Esophagus mucosa (tissue), 1 donor: ENCODE results near the gene PRCP. TPM values are rescaled to one million over a fixed set of nuclear protein-coding genes. Genes with fewer than 3 reads are reported as not detected.

ENCODE experiments used
- ATAC-seq: fragments of 200-7000 bp; cut with Tn5 transposase; one replicate; pipeline ENCODE4 v1.9.1; 2020
- total RNA-seq: library from RNA; stranded (reverse); gene quantifications from one replicate; pipeline ENCODE4 v1.2.4, GENCODE V29; 2023
- donor health status: DM: yes; HTN: yes; CAD: no.

The PRCP gene
- total RNA-seq, 1 donor from 2014 or later, result 48.5 TPM

DNA sequence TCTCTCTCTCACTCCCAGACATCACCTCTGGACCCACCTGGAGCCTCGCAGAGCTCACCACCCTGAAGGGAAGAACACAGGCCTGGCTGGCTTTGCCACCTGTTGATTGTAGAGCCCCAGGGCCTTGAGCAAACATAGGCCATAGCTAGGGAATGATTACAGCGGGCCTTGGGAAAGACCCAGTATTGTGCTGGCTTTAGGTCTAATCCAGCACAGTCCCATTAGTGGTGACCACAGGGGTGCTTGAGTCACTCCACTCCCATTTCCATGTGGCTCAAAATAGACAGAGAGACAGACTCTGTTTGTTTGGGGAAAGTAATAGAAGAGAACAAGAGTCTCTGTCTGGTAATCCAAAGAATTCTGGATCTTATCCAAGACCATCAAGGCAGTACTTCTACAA lies 123.9 kb downstream of the PRCP start:
- ATAC-seq, result no peak

DNA sequence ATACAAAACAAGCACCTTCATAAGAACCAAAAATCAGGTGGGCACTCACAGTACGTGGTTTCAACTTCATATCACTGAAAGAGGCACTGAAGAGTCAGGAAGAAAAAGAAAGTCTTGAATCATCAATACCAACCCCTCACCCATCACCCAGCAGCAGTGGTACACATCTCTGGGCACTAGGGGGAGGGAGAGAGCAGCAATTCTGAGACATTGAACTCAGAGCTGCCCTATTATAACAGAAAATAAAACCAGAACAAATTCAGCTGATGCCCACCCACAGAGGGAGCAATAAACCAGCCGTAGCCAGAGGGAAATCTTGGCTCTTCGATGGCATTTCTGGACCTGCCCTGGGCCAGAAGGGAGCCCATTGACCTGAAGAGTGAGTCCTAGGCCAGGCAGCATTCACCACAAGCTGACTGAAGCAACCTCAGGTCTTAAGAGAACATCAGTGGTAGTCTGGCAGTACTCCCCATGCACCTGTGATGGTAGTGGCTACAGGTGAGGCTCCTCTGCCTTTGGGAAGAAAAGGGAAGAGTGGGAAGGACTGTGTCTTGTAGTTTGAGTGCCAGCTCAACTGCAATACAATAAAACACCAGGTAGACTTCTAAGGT lies 124.4 kb downstream of the PRCP start:
- ATAC-seq, result peak; percentile 55

DNA sequence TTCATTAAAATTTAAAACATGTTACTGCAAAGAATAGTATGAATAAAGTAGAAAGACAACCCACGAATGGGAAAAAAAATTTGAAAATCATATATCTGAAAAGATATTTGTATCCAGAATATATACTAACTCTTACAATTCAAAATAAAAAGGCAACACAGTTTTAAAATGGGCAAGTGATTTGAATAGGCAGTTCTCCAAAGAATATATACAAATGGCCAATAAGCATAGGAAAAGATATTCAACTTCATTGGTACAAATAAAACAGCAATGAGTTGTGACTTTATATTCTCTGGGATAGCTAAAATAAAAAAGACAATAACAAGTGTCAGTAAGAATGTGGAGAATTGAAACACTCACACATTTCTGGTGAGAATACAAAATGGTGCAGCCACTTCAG lies 125.0 kb downstream of the PRCP start:
- ATAC-seq, result no peak

Other genes starting within 250 kb of the PRCP start
- 0.28 TPM for gene FAM181B, start 166.6 kb downstream of the PRCP start, total RNA-seq
- gene DDIAS, start 1.3 kb upstream of the PRCP start, total RNA-seq, result 8.9 TPM
- gene RAB30, start 171.5 kb upstream of the PRCP start, total RNA-seq, result 6.5 TPM